HUES64 (cell line): Measurements from ENCODE around the gene B3GNT7.

Experiments used
- H3K27ac ChIP-seq: 2 replicates; pipeline ENCODE4 v1.7.0; 2013; ENCODE audit warnings: low read depth, low read length, inconsistent platforms
- H3K27me3 ChIP-seq: 2 replicates; pipeline ENCODE4 v1.6.1; 2013; ENCODE audit warnings: mild to moderate bottlenecking, low read length; ENCODE audit not compliant: insufficient read depth
- H3K36me3 ChIP-seq: 2 replicates; pipeline ENCODE4 v1.6.1; 2013; ENCODE audit warnings: mild to moderate bottlenecking, low read length; ENCODE audit not compliant: insufficient read depth
- H3K4me1 ChIP-seq: 2 replicates; pipeline ENCODE4 v1.6.1; 2013; ENCODE audit warnings: mild to moderate bottlenecking, low read length, moderate library complexity; ENCODE audit not compliant: insufficient read depth
- H3K4me3 ChIP-seq: 2 replicates; pipeline ENCODE4 v1.5.1; 2013; ENCODE audit warnings: mild to moderate bottlenecking, low read length, moderate library complexity
- H3K9ac ChIP-seq: 2 replicates; pipeline ENCODE4 v1.6.1; 2013; ENCODE audit warnings: mild to moderate bottlenecking, low read depth, low read length
- H3K9me3 ChIP-seq: 2 replicates; pipeline ENCODE4 v1.6.1; 2013; ENCODE audit warnings: low read depth, low read length; ENCODE audit not compliant: insufficient read depth
- WGBS: fragments of 150-250, 120-280 bp; methylation state at CpG from one replicate; pipeline ENCODE4 v1.1.7; 2013; ENCODE audit warnings: missing lambda C conversion rate; 5-methylcytosine and 5-hydroxymethylcytosine counted together

Gene B3GNT7

DNA sequence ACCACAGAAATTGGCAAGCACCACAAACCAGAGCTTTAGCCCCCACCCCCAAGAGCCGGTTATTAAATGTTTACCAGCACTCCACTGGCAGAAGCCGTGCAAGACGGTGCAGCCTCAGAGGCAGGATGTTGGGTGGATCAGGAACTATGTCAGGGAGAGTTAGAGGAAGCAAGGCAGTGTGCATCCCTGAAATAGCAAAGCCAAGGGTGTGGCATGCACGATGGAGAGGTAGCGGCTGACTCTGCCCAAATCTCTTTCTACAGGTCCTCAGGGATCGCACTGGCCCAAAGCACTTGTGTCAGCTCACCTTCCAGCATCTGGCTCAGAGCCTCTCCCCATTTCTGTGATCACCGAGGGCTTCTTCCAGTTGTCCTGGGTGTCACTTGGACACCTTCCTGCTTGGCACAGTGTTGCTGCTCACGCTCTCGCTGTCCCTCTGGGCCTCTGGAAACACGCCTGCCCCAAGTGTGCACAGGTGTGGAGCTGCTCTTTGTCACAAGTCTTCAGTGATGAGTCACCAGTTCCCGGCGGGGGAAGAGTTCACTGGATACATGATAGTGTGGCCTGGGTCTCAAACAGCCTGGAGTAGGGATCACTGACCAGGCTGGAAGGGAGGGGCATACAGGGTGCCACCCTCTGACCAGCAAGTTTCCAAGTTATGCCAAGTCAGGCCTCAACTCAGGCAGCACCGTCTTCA is 17.3 kb upstream of the B3GNT7 start:
- Histone ChIP-seq H3K9ac (no peak overlapping the region), H3K4me1 (peaks cover 21% of the 10 kb centered on the region), H3K27ac (peak overlapping the region; percentile 12; the same call in 1 of the 2 replicates), H3K27me3 (no peaks in the 10 kb centered on the region), H3K36me3 (no peaks in the 10 kb centered on the region), H3K4me3 (no peak overlapping the region), H3K9me3 (no peaks in the 10 kb centered on the region)
- WGBS: 88% methylated on average over 13 of the region's 13 CpGs

DNA sequence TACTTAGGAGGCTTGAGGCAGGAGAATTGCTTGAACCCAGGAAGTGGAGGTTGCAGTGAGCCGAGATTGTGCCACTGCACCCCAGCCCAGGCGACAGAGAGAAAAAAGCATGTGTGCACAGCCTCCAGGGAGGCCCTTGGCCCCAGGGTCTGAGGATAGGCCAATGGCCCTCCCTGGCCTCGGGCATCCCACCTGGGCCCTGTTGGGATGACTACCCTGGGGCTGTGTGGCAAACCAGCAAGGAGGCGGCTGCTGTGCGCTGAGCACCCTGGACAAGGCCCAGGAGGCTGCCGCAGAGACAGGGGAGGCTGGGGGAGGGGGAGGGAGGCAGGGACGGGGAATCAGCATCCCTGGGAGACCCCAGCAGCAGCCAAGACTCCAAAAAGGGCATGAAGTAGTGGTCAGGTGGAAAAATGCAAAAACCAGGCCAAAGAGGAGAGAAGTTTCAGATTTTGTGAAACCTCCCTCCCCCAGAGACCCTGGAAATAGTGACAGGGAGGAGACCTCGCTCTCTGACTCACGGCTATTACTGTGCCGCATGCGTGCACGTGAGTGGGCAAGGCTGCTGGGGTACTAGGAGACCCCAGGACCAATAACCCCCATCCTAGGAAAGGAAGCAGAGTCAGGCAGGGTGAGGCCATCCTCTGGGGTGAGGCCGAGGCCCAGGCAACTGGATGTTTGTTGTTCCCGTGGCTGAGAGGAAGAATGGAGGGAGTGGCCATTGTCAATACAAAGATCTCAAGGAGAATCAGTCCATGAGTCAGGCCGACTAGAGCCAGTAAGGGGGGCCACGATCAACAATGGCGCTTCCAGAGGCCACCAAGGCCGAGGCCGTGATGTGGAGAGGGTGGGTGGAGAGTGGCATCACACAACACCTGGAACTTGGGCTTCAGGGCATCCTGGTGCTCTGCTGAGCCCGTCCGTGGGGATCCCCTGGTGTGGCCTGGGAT is 16.0 kb upstream of the B3GNT7 start:
- Histone ChIP-seq H3K4me3 (no peak overlapping the region), H3K27me3 (no peaks in the 10 kb centered on the region), H3K4me1 (peaks cover 21% of the 10 kb centered on the region), H3K9me3 (0 out of 2 replicates have a peak, but pooled peaks cover under 1% of the 10 kb centered on the region), H3K9ac (no peak overlapping the region), H3K36me3 (no peaks in the 10 kb centered on the region), H3K27ac (no peak overlapping the region)
- 85% methylated on average over 21 of the region's 21 CpGs for WGBS

DNA sequence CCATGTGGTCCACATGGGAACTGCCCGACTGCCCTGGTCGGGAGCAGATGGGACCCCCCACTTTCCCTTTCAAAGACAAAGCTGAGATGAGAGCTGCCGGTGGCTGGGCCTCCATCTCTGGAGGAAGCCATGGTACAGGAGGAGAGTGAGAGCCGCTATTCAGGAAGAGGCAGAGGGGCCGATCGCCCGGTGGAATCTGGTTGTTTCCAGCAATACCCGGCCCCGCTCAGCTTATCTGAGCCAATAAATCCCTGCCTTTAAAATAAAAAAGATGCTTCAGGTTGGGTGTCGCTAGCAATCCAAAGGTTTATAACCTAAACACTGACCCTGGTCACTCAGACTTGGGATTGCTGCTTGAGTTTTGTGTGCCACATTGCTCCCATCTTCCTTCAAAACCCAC is 15.2 kb upstream of the B3GNT7 start:
- peaks cover 14% of the 10 kb centered on the region for H3K4me1 ChIP-seq
- 93% methylated on average over 10 of the region's 10 CpGs for whole genome bisulfite sequencing

DNA sequence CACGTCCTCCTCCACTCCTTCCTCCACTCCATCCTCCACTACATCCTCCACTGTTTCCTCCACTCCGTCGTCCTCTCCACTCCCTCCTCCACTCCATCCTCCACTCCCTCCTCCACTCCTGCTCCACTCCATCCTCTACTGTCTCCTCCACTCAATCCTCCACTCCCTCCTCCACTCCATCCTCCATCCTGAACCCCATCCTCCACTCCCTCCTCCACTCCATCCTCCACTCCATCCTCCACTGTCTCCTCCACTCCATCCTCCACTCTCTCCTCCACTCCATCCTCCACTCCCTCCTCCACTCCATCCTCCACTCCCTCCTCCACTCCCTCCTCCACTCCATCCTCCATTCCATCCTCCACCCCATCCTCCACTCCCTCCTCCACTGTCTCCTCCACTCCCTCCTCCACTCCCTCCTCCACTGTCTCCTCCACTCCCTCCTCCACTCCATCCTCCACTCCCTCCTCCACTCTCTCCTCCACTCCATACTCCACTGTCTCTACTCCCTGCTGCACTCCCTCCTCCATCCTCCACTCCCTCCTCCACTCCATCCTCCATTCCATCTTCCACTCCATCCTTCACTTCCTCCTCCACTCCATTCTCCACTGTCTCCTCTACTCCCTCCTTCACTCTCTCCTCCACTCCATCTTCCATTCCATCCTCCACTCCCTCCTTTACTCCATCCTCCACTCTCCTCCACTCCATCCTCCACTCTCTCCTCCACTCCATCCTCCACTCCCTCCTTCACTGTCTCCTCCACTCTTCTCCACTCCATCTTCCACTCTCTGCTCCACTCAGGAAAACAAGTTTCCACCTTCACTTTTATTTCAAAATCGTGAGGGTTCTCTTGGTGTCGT is 14.3 kb upstream of the B3GNT7 start:
- Histone ChIP-seq H3K27me3 (no peaks in the 10 kb centered on the region), H3K27ac (no peak overlapping the region), H3K36me3 (no peaks in the 10 kb centered on the region), H3K9ac (no peak overlapping the region), H3K9me3 (peaks cover 7% of the 10 kb centered on the region; the same call in 1 of the 2 replicates), H3K4me3 (no peak overlapping the region), H3K4me1 (peaks cover 7% of the 10 kb centered on the region)
- 93% methylated on average over 5 of the region's 5 CpGs for WGBS

More for the DNA sequence above, 15.2 kb upstream of the B3GNT7 start:
- H3K9ac ChIP-seq: no peak overlapping the region
- no peaks in the 10 kb centered on the region for H3K36me3 ChIP-seq
- no peaks in the 10 kb centered on the region for H3K27me3 ChIP-seq
- H3K9me3 ChIP-seq: peaks cover 7% of the 10 kb centered on the region; the same call in 1 of the 2 replicates
- H3K27ac ChIP-seq: no peak overlapping the region
- H3K4me3 ChIP-seq: no peak overlapping the region

DNA sequence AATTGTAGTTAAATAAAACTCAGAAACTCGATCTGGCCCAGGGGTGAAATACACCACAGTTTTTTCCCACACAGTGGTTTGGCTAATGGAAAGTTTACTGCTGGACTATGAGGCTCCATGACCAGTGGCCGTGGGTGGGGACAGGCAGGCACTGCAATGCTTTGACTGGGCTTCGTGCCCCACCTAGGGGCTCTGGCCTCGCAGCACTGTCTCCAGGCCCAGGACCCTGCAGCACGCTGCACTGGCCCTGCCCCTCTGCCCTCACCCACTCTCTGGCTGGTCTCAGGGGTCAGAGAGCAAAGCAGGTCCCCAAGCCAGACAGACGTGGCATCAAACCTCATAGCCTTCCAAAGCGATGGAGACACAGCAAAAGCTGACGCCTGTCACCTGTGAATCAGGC is 13.4 kb upstream of the B3GNT7 start:
- WGBS: 90% methylated on average over 8 of the region's 8 CpGs
- no peaks in the 10 kb centered on the region for H3K27me3 ChIP-seq

DNA sequence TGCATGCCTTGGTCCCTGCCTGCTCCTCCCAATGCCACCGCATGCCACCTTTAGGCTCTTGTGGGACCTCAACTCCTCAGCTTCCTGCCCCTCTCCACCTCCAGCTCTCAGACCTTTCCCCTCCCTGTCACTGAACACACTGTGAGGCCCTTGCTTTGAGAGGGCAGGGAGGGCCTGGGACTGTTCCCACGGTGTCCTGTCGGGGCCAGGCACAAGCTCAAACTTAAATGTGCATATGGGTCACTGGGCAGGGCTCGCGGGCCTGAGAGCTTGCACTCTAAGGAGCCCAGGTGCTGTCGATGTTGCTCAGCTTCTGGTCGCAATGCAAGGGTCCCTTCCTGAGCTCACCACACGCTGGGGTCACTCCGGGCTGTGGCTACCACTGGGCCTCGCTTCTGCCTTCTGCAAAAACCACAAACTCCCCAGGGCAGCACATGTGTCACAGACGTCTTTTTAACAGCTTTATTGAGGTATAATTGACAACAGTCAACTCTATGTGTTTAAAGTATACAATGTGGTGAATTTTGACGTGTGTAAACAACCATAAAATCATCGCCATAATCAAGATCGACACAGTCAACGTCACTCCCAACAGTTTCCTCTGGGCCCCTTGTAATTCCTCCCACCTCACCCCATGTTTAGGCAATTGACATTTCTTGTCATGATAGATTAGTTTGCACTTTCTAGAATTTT is 11.9 kb upstream of the B3GNT7 start:
- H3K27ac ChIP-seq: no peak overlapping the region
- 91% methylated on average over 15 of the region's 15 CpGs for WGBS

More for the DNA sequence above, 13.4 kb upstream of the B3GNT7 start:
- H3K36me3 ChIP-seq: no peaks in the 10 kb centered on the region
- H3K9me3 ChIP-seq: peaks cover 7% of the 10 kb centered on the region; the same call in 1 of the 2 replicates
- H3K4me1 ChIP-seq: peaks cover 2% of the 10 kb centered on the region
- H3K4me3 ChIP-seq: no peak overlapping the region
- H3K9ac ChIP-seq: no peak overlapping the region
- no peak overlapping the region for H3K27ac ChIP-seq

DNA sequence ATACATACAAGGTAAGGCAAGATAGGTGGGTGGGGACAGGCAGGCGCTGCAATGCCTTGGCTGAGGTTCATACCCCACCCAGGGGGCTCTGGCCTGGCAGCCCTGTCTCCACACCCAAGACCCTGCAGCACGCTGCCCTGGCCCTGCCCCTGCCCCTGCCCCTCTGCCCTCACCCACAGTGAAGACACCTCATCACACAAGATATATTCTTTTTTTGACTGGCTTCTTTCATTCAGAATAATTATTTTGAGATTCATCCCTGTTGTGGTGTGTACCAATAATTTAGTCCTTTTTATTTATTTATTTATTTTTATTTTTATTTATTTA is 11.4 kb upstream of the B3GNT7 start:
- no peaks in the 10 kb centered on the region for H3K27me3 ChIP-seq
- H3K4me3 ChIP-seq: no peak overlapping the region
- WGBS: 83% methylated on average over 2 of the region's 2 CpGs
- H3K9ac ChIP-seq: no peak overlapping the region
- peaks cover 7% of the 10 kb centered on the region; the same call in 1 of the 2 replicates for H3K4me1 ChIP-seq
- H3K9me3 ChIP-seq: peaks cover 7% of the 10 kb centered on the region; the same call in 1 of the 2 replicates
- H3K36me3 ChIP-seq: no peaks in the 10 kb centered on the region
- H3K27ac ChIP-seq: no peak overlapping the region

More for the DNA sequence above, 11.9 kb upstream of the B3GNT7 start:
- no peaks in the 10 kb centered on the region for H3K27me3 ChIP-seq
- no peak overlapping the region for H3K9ac ChIP-seq
- no peak overlapping the region for H3K4me3 ChIP-seq
- peaks cover 4% of the 10 kb centered on the region; the same call in 1 of the 2 replicates for H3K4me1 ChIP-seq
- no peaks in the 10 kb centered on the region for H3K36me3 ChIP-seq
- peaks cover 7% of the 10 kb centered on the region; the same call in 1 of the 2 replicates for H3K9me3 ChIP-seq

DNA sequence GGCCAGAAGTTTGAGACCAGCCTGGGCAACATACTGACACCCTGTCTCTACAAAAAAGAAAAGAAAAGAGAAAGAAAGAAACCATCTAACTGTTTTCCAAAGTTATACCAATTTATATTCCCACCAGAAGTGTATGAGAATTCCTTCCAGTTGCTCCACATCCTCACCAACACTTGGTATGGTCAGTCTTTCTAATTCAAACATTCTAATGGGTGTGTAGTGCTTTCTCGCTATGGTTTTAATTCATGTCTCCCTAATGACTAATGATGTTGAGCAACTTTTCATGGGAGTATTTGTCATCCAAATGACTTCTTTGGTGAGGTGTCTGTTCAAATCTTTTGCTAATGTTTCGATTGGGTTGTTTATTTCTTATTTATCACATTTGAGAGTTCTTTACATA is 10.5 kb upstream of the B3GNT7 start:
- WGBS: 82% methylated on average over 1 of the region's 2 CpGs
- no peak overlapping the region for H3K4me3 ChIP-seq
- no peaks in the 10 kb centered on the region for H3K36me3 ChIP-seq
- peaks cover 7% of the 10 kb centered on the region; the same call in 1 of the 2 replicates for H3K4me1 ChIP-seq
- H3K27ac ChIP-seq: no peak overlapping the region
- no peaks in the 10 kb centered on the region for H3K27me3 ChIP-seq
- H3K9me3 ChIP-seq: peaks cover 7% of the 10 kb centered on the region; the same call in 1 of the 2 replicates
- H3K9ac ChIP-seq: no peak overlapping the region

DNA sequence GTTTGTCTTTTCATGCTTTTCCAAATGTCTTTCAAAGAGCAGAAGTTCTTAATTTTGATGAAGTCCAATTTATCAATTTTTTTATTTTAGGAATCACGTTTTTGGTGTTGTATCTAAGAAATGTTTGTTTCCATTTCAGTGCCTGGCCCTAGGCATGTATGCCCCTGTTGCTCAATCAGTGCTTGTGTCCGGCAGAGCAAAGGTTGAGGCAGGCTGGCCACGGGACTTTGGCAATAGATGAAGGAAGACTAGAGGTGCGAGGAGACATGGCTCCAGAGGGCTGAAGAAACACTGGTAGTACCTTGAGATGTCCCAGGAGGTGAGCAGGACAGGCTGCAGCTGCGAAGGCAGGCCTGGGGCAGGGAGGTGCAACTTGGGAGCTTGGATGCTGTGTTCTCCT is 10.1 kb upstream of the B3GNT7 start:
- Histone ChIP-seq H3K9ac (no peak overlapping the region), H3K4me1 (peaks cover 7% of the 10 kb centered on the region; the same call in 1 of the 2 replicates), H3K27me3 (no peaks in the 10 kb centered on the region), H3K27ac (no peak overlapping the region), H3K9me3 (peaks cover 7% of the 10 kb centered on the region; the same call in 1 of the 2 replicates), H3K36me3 (no peaks in the 10 kb centered on the region), H3K4me3 (no peak overlapping the region)
- WGBS: 92% methylated on average over 5 of the region's 5 CpGs

DNA sequence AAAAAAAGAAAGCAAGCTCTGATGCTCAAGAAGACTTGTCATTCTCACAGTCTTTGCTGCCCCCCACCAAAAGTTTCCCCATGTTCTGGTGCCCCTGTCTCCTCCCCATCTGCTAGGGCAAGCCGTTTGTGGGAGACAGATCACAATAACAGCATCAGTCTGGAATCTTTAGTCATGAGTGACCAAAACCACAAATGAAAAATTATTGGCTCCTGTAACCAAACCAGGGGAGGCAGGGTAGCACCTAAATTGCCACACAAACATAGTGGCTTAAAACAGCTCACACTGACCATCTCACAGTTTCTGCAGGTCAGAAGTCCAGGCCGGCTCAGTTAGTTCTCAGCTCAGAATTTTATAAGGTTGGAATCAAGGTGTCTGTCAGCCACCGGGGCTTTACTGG is 9.1 kb upstream of the B3GNT7 start:
- H3K27ac ChIP-seq: no peak overlapping the region
- no peaks in the 10 kb centered on the region for H3K36me3 ChIP-seq
- H3K9ac ChIP-seq: no peak overlapping the region
- 95% methylated on average over 3 of the region's 3 CpGs for WGBS
- peaks cover 7% of the 10 kb centered on the region; the same call in 1 of the 2 replicates for H3K4me1 ChIP-seq
- no peak overlapping the region for H3K4me3 ChIP-seq
- H3K27me3 ChIP-seq: no peaks in the 10 kb centered on the region
- H3K9me3 ChIP-seq: peaks cover 7% of the 10 kb centered on the region; the same call in 1 of the 2 replicates
